Mucosa of descending colon (tissue), 3 donors: Measurements from ENCODE around the gene HK1. TPM values are rescaled to one million over a fixed set of nuclear protein-coding genes. Genes with fewer than 3 reads are reported as not detected.
"Not testable (repeated sequence)": the region's sequence is repeated elsewhere in the genome, so short reads cannot be mapped to it uniquely, and the experiment has no call there.

Experiments
- ATAC-seq: fragments of 200-7000 bp; cut with Tn5 transposase; one replicate; pipeline ENCODE4 v1.9.1; 2020; ENCODE audit warnings: mild to moderate bottlenecking, moderate library complexity
- DNase-seq, 3 donors: peaks; one replicate each; pipeline ENCODE4 v3.0.0-alpha.2; 2020
- H3K36me3 ChIP-seq: fragments of 200-600 bp; one replicate; pipeline ENCODE4 v1.8.0; 2021; ENCODE audit warnings: low read depth, mild to moderate bottlenecking
- H3K4me1 ChIP-seq: fragments of 200-600 bp; one replicate; pipeline ENCODE4 v1.8.0; 2021; ENCODE audit warnings: low read depth, mild to moderate bottlenecking
- H3K4me3 ChIP-seq: fragments of 200-600 bp; one replicate; pipeline ENCODE4 v1.8.0; 2021; ENCODE audit warnings: mild to moderate bottlenecking
- H3K9me3 ChIP-seq: fragments of 200-600 bp; one replicate; pipeline ENCODE4 v1.8.0; 2021; ENCODE audit warnings: mild to moderate bottlenecking
- intact Hi-C, 2 donors: fragments of 100-400 bp; cut with DNase I in 1 of 2; cut with micrococcal nuclease in 1 of 2; formaldehyde crosslinking; loops; one replicate each; pipeline versions ENCODE4 v1.11.0 to v1.11.1; 2022; cut with DNase I, micrococcal nuclease
- total RNA-seq, 3 donors: library from RNA; stranded (reverse); fragmentation: NEBNext Ultra II Directional in 2 of 3; extraction: Animal tissue kit (Norgen Biotek cat#: 25700) in 2 of 3; gene quantifications; one replicate each; pipeline versions ENCODE4 v1.2.1 to v1.2.4, GENCODE V29; 2021 to 2023
- TF ChIP-seq, protein P1 (sequence below): fragments of 200-600 bp; IDR thresholded peaks from one replicate; pipeline ENCODE4 v1.8.0; 2022; ENCODE audit warnings: antibody characterized with exemption, mild to moderate bottlenecking
- donor health status: DM: no; HTN: no; CAD: no; lungs with moderate emphysema.
- donor health status: DM: no; HTN: no; CAD: no.
- donor health status: DM: no; HTN: yes; CAD: no.

The HK1 gene
- total RNA-seq, 3 donors from 2014 or later = 63.9 to 102 (median 81.3) TPM

DNA sequence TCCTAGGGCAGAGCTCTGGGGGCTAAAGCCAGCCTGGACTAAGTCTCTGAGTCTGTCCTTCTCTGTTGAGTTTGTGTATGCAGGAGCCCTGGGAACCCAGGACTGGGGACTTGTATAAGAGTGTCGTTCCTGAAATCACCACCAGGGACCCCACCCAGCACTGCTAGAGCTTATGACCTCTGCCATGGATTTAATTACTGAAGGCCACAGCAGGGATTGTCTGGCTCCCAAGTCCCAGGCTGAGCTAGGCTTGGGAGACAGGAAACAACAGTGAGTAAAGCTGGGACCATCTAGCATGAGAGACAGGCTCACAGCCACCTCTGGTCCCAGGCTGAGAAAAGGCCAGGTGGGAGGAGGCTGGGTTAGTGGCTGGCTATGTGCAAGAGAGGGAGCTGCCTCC is 171.5 kb downstream of the HK1 start:
- H3K4me1 ChIP-seq = peaks cover 60% of the 10 kb centered on the region
- DNase-seq (peak in 2 of 3 donors; percentile 71 to 87), ATAC-seq (peak; percentile 65)
- intact Hi-C loops = no loop called here
- no peaks in the 10 kb centered on the region for H3K36me3 ChIP-seq
- TF ChIP-seq, protein P1, sequence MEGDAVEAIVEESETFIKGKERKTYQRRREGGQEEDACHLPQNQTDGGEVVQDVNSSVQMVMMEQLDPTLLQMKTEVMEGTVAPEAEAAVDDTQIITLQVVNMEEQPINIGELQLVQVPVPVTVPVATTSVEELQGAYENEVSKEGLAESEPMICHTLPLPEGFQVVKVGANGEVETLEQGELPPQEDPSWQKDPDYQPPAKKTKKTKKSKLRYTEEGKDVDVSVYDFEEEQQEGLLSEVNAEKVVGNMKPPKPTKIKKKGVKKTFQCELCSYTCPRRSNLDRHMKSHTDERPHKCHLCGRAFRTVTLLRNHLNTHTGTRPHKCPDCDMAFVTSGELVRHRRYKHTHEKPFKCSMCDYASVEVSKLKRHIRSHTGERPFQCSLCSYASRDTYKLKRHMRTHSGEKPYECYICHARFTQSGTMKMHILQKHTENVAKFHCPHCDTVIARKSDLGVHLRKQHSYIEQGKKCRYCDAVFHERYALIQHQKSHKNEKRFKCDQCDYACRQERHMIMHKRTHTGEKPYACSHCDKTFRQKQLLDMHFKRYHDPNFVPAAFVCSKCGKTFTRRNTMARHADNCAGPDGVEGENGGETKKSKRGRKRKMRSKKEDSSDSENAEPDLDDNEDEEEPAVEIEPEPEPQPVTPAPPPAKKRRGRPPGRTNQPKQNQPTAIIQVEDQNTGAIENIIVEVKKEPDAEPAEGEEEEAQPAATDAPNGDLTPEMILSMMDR = peak; percentile 33
- no peak overlapping the region for H3K4me3 ChIP-seq
- H3K9me3 ChIP-seq = no peaks in the 10 kb centered on the region

DNA sequence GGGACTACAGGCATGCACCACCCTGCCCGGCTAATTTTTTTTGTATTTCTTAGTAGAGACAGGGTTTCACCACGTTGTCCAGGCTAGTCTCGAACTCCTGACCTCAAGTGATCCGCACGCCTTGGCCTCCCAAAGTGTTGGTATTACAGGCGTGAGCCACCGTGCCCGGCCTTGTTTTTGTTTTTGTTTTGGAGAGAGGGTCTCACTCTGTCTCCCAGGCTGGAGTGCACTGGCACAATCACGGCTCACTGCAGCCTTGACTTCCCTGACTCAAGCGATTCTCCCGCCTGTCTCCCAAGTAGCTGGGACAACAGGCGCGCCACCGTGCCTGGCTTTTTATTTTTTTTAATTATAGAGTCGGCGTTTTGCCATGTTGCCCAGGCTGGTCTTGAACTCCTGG is 172.1 kb downstream of the HK1 start:
- H3K4me3 ChIP-seq, DNase-seq: not testable (repeated sequence)

DNA sequence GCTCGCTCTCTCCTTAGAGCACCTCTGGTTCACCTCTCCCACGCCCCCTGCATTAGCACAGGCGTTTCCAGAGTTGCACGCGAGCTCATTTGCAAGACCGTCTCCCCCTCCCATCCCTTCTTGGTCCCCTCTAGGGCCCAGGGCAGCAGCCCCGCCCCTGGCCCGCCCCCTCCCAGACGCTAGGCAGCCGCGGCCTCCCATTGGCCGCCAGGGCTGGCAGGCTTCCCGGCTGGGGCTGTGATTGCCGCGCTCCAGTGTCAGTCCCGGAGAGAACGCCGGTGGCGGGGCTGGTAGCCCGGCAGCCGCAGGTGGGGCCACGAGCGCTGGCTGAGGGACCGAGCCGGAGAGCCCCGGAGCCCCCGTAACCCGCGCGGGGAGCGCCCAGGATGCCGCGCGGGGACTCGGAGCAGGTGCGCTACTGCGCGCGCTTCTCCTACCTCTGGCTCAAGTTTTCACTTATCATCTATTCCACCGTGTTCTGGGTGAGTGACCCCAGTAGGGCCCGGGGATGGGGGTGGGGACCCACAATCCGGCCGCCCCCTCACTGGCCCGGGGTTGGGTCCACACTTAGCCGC is 173.0 kb downstream of the HK1 start, which contains the start of gene TSPAN15:
Gene TSPAN15, plus strand, starts transcription at position 257 of the 575 bp plus-strand sequence. Its CDS starts 130 bp downstream, at position 387.
- ATAC-seq = peak; percentile 85
- H3K9me3 ChIP-seq = no peaks in the 10 kb centered on the region
- peaks cover 62% of the 10 kb centered on the region for H3K4me1 ChIP-seq
- intact Hi-C loops = no loop called here
- peak; percentile 93 to 96 (median 95) for DNase-seq
- peak within 1 kb of the TSS; percentile 35 for H3K4me3 ChIP-seq
- TF ChIP-seq, protein P1 = no peak
- no peaks in the 10 kb centered on the region for H3K36me3 ChIP-seq

More for the DNA sequence above, 172.1 kb downstream of the HK1 start:
- ATAC-seq, intact Hi-C loops, H3K9me3 ChIP-seq, H3K36me3 ChIP-seq: not testable (repeated sequence)
- H3K4me1 ChIP-seq = peaks cover 60% of the 10 kb centered on the region

Other genes with a start within 250 kb of the HK1 start
- gene SRGN, start 190.4 kb upstream of the HK1 start, total RNA-seq = 10 to 100 TPM; 15.6 to 54.6 (median 43.9) TPM
- gene VPS26A, start 154.3 kb upstream of the HK1 start, total RNA-seq = 10 to 100 TPM; 51.7 to 64.0 (median 61.7) TPM
- 10 to 100 TPM; 23.7 to 33.5 (median 27.5) TPM for gene SUPV3L1, start 98.3 kb upstream of the HK1 start, total RNA-seq
- gene HKDC1, start 58.2 kb upstream of the HK1 start, total RNA-seq = 10 to 100 TPM; 20.2 to 31.2 (median 23.9) TPM
- 100 to 1,000 TPM in 1 of 3 donors, 1 to 10 TPM in 2; 6.3 to 204 (median 9.5) TPM for gene TACR2, start 138.4 kb downstream of the HK1 start, total RNA-seq
- gene TSPAN15, start 173.0 kb downstream of the HK1 start, total RNA-seq = 100 to 1,000 TPM; 118 to 183 (median 139) TPM